GM04504 (cell line): ENCODE data around the gene UNC119B.

Experiments
- DNase-seq: peaks from one replicate; pipeline ENCODE4 v3.0.0-alpha.2; 2012; ENCODE audit warnings: low read depth

Gene UNC119B

GRCh38 chr12:120739821-120740613, 29.8 kb downstream of the UNC119B start:
- no peak for DNase-seq

DNA sequence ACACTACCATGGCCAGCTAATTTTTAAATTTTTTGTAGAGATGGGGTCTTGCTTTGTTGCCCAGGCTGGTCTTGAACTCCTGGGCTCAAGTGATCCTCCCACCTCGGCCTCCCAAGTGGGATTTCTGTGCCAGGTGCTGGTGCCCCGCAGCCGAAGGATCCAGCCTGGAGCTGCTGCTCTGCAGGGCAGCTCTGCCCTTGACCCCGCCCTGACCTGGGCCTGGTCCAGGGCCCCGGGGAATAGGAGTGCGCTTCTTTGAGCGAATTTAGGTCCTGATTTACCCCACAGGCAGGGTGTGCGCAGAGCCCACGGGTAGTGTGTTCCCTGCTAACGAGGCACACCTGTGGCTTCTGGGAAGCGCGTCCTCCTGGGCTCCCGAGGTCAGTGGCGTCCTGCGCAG, 30.6 kb downstream of the UNC119B start:
- DNase-seq, result no peak

DNA sequence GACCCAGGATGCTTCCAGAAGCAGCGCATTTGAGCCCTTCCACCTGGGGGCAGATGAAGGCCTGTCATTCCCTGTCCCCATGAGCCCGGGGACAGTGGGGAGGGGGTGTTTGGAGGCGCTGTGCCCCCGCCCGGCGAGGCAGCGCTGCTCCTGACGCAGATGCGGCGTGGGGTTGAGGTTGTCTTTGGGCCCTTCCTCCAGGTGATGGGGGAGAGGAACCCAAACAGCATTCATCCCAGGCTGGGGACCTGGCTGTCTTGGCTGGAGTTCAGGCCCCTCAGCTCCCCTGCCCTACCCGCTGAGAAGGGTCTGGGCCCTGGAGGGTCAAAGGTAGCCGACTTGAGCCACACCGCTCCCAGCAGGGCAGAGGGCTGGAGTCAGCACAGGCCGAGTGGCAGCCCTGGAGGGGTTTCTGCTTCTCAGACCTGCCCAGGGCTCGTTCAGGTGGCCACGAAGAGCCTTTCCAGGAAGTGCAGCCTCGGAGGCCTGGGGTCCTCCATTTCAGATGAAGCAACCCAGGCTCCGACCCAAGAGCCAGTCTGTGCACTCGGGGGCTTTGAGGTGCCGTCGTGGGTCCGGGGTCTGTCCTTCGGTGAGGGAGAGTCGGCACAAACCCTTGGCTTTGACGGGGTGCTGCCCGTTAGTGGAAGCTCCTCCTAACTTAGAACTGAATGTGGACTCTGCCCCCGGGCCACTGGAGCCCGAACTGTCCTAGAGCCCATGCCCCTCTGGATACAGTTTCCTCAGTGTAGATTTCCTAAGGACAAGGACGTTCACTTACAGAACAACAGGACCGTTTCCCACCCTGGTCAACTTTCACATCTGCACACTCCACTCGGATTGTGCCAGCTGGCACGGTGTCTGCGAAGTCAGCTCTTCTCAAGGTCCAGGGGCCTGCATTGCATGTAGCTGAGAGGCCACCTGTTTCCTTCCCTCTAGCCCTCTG, 31.5 kb downstream of the UNC119B start:
- DNase-seq, result no peak

- DNase-seq, result no peak
These were observed 34.8 kb downstream of the UNC119B start for GRCh38 chr12:120744922-120745493.

DNA sequence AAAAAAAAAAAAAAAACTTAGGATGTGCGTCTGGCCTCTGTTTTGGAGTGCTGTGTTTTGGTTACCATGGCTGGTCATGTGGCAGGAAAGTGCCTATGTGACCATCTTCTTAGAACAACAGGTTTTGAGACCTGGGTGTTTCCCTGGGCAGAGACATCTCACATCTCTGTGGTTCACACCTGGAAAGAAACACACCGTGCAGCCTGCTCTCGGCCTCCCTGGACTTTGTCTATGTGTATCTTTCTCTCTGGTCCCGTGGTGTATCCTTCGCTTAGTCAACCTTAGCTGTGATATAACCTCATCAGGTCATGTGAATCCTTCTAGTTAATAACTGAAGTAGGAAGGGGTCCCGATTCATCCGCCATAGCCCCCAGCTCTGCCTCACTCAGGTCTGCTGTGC, 38.0 kb downstream of the UNC119B start:
- DNase-seq, result no peak

- DNase-seq, result no peak
These were observed 39.0 kb downstream of the UNC119B start for GRCh38 chr12:120749256-120749655.

DNA sequence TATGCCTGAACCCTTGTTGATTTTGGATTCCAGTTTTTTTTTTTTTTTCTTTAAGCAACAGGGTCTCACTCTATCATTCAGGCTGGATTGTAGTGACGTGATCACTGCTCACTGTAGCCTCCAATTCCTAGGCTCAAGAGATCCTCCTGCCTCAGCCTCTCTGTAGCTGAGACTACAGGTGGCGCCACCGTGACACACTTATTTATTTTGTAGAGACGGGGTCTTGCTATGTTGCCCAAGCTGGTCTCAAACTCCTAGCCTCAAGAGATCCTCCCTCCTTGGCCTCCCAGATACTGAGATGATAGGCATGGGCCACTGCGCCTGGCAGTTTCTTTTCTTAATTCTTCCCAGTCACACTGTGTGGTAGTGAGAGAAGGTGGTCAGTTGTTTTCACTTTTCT, 40.5 kb downstream of the UNC119B start:
- no peak for DNase-seq

DNA sequence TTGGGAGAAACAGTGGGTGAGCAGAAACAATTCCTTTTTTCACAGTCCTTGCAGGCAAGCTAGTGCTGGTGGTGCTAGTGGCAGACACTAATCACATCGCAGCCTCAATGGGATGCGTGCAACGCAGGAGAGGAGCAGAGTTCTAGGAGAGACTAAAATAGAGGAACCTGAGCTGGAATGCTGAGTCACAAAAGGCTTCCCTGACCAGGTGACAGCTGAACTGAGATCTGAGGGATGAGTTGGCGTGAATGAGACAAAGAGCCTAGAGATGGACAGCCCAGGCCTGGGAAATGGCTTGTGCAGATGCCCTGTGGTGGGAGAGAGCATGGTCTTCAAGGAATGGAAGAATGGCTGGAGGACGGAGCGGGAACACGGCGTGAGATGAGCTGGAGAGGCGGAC, 41.1 kb downstream of the UNC119B start:
- no peak for DNase-seq

- DNase-seq, result no peak
These were observed 44.5 kb downstream of the UNC119B start for GRCh38 chr12:120754792-120755191.

- no peak for DNase-seq
These were observed 45.0 kb downstream of the UNC119B start for GRCh38 chr12:120755269-120755668.

DNA sequence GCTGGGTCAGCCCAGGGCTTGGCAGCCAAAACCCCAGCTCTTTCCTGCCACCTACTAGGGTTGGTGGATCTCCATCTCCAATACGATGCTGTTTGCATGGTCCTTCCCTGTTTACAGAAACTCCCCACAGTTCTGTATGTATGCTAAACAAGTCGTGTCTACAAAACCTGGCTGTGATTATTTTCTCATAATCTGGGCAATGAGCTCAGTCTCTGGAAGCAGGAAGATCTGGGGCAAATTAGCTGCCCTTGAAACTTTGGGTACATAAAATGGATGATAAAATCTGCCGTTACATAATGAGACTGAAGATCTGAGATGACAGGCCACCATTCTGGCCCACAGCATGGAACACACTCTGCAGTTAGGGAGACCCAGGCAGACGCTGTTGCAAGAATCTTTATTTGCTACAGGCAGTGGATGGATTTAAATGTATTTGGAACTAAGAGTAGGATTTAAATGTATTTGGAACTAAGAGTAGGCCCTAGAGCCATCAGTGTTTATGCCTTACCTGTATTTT, 47.0 kb downstream of the UNC119B start:
- no peak for DNase-seq

DNA sequence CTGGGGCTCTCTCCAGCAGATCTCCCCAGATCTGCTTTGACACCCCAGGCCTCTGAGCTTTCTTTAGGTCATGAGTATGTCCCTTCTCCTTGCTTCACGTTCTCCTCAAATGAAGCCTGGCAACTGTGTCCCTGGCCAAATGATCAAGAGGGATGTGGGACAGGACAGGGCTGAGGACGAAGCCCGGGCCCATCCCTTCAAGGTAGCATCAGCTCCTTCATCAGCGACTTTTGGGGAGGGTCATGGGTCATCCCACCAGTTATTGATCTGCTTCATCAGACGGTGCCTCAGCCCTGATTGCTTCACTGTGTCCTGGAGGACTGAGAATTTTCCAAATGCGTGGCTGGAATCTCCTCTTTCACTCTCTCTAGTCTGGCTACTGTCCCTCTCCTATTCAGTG, 47.7 kb downstream of the UNC119B start:
- no peak for DNase-seq

DNA sequence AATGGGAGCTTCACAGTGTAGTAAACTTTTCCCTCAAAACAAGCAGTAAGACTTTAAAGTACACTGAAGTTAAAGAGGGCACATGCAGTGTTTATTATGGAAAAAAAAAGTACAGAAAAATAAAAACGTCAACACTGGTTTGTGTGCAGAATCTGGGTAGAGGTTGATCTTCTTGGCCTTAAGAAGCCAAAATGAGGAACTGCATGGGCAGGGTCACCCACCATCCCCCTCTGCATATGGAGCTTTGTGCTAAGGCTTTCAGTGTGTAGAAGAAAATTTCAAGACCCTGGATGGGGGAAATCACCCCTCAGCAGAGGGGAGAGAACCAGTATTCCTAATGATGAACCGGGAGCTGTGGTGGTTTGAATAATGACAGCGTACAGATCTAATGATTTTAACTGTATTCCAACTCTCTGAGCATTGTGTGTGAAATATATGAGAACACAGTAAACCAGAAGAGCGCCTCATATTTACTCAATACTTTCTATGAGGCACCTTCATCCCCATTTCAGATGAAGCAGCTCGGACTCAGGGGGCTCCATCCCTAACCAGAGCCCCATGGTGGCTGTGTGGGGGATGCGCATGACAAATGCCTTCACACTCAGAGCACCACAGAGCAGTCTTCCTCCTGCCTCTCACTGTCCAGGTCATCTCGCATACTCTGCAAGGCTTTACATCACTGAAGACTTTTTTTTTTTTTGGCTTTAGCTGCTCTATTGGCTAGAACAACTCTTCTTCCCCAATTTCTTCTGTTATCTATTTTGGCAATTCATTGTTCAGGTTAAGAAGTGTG, 48.7 kb downstream of the UNC119B start:
- no peak for DNase-seq

DNA sequence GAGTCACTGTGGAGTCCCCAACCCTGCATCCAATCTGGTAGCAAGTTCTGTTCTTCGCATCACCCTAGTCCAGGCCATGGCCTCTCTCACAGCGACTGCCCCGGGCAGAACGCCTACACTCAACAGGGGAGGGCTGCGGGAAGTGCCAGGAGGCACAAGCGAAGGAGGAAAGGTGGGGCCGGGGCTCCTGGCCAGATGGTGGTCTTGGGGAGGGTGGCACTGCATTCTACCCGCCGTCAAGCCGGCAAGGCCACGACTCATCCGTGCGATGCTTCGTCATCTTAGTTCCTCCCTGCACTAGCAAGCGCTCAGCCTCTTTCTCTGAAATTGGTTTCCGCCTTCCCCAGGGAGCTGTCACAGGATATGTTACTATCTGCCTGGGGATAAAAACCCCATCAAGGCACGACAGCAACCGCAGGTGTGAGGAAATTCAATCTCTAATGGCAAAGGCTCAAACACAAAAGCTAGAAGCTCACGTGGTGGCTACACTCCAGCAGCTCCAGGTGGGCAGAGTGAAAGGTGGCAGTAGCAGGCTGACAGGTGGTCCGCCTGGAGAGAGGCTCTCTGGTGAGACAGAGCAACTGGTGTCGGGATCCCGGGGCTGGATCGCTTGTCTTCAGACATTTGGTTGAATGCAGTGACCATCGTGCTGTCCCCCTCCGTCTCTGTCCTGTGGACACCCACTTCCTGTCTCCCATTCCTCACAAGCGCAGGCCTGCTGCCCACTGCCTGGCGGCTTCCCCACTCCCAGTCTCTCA, 49.5 kb downstream of the UNC119B start:
- no peak for DNase-seq

DNA sequence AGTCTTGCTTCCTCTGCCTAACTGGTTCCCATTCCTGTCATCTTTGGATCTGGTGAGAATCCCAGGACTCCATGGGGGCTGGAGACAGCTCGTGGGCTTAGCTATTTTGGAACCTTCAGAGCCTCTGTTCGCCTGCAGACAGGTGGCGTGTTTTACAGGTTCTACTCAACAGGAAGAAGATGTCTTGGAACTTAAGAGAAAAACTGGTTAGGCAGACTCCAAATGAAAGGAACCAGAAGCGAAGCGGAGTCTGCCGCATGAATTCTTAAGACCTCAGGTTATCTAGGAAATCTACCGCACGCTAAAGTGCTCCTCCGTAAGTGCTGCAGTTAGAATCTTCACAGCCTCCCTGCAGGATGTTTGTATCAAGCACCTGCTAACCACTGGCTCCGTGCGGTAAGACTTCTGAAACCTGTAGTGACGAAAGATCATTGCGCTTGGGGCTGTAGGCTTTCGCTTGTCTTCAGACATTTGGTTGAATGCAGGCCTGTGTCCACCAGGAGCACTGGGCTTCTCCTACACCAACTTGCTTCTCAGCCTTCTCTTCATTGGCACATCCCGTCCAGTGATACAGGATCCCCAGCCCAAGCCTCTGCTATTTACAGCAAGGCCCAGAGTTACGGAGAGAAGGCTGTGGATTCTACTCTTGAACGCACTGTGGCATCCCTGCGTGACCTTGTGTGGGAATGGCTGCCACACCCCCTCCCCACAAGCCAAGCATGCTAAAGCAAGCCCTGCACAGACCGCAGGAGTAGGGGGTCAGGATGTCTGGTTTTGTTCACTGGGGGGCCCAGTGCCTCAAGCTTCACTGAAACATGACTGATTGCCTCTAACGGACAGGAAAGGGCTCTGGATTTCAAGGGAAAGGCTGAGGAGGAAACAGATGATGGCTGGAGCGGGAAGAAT, 50.3 kb downstream of the UNC119B start:
- DNase-seq, result no peak

- DNase-seq, result no peak
These were observed 51.3 kb downstream of the UNC119B start for GRCh38 chr12:120761519-120761934.

- DNase-seq, result no peak
These were observed 51.8 kb downstream of the UNC119B start for GRCh38 chr12:120762086-120762485.

DNA sequence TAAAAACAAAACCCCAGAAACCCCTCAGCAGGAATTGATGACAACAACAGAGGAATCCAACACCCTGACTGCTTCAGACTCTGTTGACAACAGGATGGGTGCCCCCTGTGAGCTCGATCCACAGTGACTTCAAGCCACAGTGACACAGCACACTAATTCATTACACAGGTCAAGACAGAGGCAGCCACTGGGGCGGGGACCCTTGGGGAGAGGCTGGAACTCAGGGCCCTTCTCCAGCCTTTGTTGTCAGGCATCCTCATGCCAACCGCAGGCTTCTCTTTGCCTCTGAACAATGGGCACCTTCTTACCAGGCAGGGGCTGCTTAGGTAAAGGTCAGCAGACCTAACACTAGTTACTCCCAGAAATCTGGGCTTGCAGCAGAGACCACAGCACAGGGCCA, 53.0 kb downstream of the UNC119B start:
- DNase-seq, result no peak

DNA sequence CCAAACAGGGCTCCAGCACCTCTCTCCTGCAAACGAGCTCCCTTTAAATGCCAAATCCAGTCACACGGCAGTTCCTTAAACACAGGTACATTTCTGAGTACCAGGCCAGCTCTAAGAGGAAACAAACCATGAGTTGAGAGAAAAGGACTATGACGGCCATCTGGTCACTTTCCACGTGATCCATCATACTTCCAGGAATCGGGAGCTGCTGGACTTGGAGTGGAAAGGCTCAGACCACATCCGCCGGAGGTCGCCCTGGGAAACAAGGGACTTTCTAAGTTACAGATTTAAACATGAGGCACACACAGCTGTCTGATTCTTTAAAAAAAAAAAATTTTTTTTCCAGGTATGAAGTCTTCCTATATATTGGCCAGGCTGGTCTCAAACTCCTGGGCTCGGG, 54.6 kb downstream of the UNC119B start:
- DNase-seq, result no peak

GRCh38 chr12:120766566-120766965, 56.3 kb downstream of the UNC119B start:
- no peak for DNase-seq
